Left ventricle myocardium superior (tissue), 1 donor: ENCODE data around the gene TRIP10. TPM values are rescaled to one million over a fixed set of nuclear protein-coding genes. Genes with fewer than 3 reads are reported as not detected.
A peak's percentile ranks its signal among the peaks of the same experiment; 100 is the strongest.

Experiments used
- ATAC-seq: fragments of 200-7000 bp; cut with Tn5 transposase; one replicate; pipeline ENCODE4 v1.9.1; 2020; ENCODE audit warnings: mild to moderate bottlenecking, moderate library complexity
- DNase-seq: peaks from one replicate; pipeline ENCODE4 v3.0.0-alpha.2; 2020
- intact Hi-C: fragments of 100-400 bp; cut with micrococcal nuclease; formaldehyde crosslinking; loops from one replicate; pipeline ENCODE4 v1.11.0; 2022
- total RNA-seq: library from RNA; stranded (reverse); fragmentation: NEBNext Ultra II Directional; extraction: Animal tissue kit (Norgen Biotek cat#: 25700); gene quantifications from one replicate; pipeline ENCODE4 v1.2.1, GENCODE V29; 2021
- donor health status: DM: no; HTN: yes; CAD: no; lungs with severe emphysema.

TRIP10 gene
- total RNA-seq, 1 donor from 2014 or later = 151 TPM

GRCh38 chr19:6723108-6723618 is 16.3 kb upstream of the TRIP10 start:
- DNase-seq = peak; percentile 65
- intact Hi-C loops = no loop called here

DNA sequence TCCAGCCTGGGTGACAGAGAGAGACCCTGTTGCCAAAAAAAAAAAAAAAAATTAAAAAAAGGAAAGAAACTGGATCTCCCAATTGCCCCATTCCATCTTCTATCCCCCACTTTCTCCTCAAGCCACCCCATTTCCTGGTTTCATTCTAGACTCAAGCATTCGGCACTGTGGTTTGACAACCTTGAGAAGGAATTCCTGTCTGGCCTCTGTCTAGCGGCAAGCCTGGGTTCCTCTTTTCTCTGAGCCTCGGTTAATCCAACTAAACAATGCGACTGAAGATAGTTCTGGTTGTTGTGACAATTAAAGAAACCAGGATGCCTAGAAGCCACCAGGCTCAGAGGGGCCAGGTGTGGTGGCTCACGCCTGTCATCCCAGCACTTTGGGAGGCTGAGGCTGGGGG is 15.7 kb upstream of the TRIP10 start:
- intact Hi-C loops = no loop called here
- ATAC-seq (no peak), DNase-seq (peak; percentile 18)

More at GRCh38 chr19:6723108-6723618, 16.3 kb upstream of the TRIP10 start:
- ATAC-seq = peak; percentile 48

GRCh38 chr19:6724631-6725492 is 14.6 kb upstream of the TRIP10 start:
- intact Hi-C loops = no loop called here
- ATAC-seq (no peak), DNase-seq (peak; percentile 16)

DNA sequence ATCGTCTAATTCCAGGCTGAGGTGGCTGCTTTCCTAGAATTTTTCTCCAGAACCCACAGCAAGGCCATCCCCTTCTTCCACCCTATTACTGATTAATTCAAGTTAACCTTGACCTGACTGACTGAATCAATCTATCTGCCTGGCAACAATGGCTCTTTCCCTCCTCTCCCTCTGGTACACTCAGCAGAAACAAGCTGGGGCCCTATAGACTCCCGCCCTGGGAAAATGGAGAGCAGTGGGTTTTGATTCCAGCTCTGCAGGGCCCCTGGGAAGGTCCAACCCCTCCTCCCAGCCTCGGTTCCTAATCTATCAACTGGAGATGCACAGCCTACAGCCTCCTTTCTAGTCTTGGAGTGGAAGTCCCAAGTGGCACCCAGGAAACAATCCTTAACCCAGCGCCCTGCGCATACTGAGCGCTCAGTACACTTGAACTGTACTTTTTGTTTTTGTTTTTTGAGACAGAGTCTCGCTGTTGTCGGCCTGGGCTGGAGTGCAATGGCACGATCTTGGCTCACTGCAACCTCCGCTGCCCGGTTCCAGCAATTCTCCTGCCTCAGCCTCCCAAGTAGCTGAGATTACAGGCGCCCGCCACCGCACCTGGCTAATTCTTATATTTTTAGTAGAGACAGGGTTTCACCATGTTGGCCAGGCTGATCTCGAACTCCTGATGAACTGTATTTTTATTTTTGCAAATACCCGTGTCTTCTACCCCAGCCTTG is 13.8 kb upstream of the TRIP10 start:
- DNase-seq (no peak), ATAC-seq (no peak)

GRCh38 chr19:6728346-6728745 is 11.1 kb upstream of the TRIP10 start:
- peak; percentile 38 for ATAC-seq
- intact Hi-C loops = no loop called here
- no peak for DNase-seq

More for the DNA sequence above, 13.8 kb upstream of the TRIP10 start:
- intact Hi-C loops = no loop called here

- no peak for ATAC-seq
- no peak for DNase-seq
- intact Hi-C loops = no loop called here
Observed at GRCh38 chr19:6729573-6730152, 9.8 kb upstream of the TRIP10 start.

DNA sequence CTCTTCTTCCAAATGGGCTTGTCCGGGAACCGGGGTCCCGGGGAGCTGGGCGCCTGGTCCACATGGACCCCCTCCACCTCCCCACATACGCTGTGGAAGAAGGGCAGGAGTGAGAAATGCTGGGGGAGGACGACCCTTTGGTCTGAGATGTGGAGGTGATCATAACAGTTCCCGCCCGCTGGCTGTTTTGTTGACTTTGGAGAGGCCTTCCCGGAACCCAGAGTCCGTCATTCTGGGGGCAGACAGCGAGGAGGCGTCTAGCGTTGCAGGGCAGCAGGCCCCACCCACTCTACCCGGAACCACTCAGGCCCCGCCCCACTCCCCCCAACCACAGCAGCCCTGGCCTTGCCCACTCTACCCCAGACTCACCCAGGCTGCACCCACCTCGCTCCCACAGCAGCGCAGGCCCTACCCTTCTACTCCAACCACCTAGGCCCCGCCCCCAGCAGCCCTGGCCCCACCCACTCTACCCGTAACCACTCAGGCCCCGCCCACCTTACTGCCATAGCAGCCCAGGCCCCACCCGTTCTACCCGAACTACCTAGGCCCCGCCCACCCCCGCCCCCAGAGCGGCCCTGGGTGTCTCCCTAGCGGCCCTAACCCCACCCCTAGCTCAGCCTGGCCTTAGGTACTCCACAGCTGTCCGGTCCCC is 9.2 kb upstream of the TRIP10 start:
- DNase-seq (no peak), ATAC-seq (peak; percentile 39)
- intact Hi-C loops = no loop called here

DNA sequence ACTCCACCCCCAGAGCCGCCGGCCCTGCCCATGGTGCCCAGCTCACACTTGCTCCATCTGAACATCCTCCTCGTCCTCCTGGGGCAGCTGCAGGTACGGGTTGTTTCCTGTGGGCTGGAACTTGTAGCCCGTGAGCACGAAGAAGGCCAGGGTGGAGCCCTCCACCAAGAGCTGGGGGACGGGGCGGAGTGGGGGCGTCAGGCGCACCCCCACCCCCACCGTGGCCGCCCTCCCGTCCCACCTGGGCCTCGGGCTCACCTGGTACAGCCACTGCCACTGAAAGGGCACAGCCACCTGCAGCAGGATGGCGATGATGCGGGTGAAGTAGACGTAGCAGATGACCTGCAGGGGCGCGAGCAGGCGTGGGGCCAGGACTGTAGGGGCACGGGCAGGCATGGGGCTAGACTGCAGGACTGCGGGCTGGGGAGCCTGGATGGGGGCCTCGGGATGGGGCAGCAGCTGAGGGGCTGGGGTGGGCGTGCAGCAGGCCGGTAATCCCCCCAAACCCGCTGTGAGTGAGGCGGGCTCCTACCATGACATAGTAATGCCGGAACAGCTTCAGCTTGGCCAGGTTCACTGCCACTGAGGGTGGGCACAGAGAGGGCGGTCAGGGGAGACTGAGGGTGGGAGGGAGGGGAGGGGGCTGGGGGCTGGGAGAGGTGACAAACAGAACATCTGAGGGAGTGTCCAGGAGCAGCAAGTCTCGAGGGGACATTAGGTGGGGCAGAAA is 8.4 kb upstream of the TRIP10 start:
- intact Hi-C loops = no loop called here
- ATAC-seq (no peak), DNase-seq (peak; percentile 22)

GRCh38 chr19:6731822-6732221 is 7.7 kb upstream of the TRIP10 start:
- no peak for ATAC-seq
- intact Hi-C loops = no loop called here
- peak; percentile 24 for DNase-seq

GRCh38 chr19:6732803-6733337 is 6.6 kb upstream of the TRIP10 start:
- DNase-seq (no peak), ATAC-seq (no peak)
- intact Hi-C loops = no loop called here

DNA sequence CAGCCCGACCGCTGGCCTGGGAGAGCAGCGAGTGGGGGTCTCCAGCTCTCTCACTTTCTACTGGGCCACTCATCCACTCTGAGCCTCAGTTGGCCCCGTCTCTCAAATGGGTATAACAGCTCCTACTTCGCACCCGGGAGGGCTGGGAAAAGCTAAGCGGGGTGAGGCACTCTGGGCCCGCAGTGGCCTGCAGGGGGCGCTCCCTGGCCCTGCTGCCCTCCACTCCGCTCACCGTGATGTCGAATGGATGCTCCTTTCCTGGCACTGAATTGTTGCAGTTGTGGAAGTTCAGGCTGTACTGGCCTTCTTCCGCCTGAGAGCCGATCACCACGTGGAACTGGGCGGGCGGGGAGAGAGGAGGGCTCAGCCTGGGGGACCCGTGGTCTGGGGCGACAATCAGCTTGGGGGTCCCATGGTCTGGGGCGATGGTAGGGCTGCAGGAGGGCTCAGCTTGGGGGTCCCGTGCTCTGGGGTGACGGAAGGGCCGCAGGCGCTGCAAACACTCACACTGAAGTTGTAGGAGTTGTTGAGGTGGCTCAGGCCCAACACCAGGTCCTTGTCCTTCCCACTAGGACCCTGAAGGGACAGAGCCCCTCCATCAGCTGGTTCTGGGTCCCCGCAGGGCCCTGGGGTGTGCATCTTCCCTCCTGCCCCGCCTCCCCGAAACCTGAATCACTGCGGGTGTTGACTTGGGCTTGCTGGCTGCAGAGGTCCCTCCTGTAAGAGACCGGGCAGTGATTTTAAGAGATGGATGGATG is 6.0 kb upstream of the TRIP10 start:
- intact Hi-C loops = no loop called here
- no peak for ATAC-seq
- no peak for DNase-seq

DNA sequence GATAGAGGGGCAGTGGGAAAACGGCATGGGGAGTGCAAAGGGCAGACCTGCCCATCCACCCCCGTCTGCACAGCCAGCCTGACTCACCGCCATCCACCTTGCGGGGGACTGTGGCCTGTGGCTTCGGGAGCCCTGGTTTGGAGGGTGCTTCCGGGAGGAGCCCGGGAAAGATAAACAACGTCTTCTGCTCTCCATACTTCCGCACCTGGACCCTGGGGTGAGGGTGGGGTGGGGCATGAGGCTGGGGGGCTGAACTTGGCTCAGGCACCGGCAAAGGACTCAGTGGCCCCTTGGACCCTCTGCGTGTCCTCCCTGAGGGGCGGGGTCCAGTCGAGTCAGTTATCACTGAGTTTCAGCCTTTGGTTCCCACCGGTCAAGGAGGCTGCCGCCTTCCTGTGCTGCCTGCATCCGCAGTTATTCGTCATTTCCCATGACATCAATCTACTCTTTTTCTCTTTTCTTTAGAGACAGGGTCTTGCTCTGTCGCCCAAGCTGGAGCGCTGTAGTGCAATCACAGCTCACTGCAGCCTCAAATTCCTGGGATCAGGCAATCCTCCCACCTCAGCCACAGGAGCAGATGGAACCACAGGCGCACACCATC is 5.3 kb upstream of the TRIP10 start:
- ATAC-seq = no peak
- peak; percentile 25 for DNase-seq
- intact Hi-C loops = no loop called here

- DNase-seq (no peak), ATAC-seq (no peak)
- intact Hi-C loops = no loop called here
Observed at GRCh38 chr19:6735181-6735911, 4.1 kb upstream of the TRIP10 start.

DNA sequence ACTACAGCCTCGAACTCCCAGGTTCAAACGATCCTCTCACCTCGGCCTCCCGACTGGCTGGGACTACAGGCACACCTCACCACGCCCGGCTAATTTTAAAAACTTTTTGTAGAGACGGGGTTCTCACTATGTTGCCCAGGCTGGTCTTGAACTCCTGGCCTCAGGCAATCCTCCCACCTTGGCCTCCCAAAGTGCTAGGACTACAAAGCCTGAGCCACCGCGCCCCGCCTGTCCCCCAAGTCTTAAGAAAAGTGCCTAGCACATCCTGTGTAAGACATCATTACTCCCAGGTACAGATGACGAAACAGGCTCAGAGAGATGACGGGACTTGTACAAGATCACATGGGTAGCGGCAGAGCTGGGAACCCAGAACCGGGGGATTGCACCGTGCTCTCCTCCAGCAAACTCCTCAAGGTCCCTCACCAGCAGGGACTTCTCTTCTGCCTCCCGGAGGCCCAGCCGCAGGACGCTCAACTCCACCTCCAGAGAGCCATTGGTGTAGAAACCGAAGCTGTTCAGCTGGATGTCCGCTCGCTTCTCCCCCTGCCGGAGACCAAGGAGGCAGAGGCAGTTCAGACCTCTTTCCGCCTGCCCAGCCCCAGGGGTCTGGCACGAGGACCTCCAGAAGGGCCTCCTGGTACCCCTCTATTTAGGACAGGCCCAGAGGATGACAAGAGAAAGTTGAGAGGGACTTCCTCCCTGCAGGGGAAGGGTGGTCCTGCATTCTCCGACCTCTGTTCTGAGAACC is 3.1 kb upstream of the TRIP10 start:
- intact Hi-C loops = no loop called here
- DNase-seq (peak; percentile 83), ATAC-seq (peak; percentile 22)

GRCh38 chr19:6736917-6737283 is 2.6 kb upstream of the TRIP10 start:
- ATAC-seq = no peak
- DNase-seq = no peak
- intact Hi-C loops = no loop called here

DNA sequence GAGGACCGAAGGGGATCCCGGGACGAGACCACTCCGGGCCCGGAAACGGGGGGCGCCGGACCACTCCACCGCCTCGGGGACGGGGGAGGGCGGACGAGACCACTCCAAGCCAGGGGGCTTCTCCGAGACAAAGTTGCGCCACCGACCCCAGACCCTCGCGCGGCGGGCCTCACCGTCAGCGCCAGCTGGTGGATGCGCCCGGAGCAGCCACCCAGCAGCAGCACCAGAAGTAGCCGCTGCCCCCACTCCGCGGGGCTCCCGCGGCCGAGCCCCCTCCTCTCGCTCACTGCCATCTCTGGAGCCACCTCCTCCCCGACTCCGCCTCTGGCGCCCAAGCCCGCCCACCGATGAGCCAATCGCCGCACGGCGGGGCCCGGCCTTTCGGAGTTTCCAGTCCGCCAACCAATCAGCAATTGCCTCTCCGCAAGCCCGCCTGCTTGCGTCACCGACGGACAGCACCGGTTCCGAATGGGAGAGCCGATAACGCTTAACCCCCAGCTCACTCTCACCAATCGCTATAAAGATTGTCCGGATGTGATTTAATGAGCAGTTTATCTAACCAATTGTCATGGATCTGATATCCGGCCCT is 2.1 kb upstream of the TRIP10 start, which contains the start of gene GPR108:
TSS of gene GPR108 (minus strand) at position 297 of the 589 bp plus-strand sequence. CDS start at position 293, 4 bp downstream.
- DNase-seq = peak; percentile 100
- ATAC-seq = peak; percentile 83
- intact Hi-C loops = no loop called here
